HCT116 (cell line): ENCODE results near the gene FGF14. TPM values are rescaled to one million over a fixed set of nuclear protein-coding genes. Genes with fewer than 3 reads are reported as not detected.

Source experiments
- ATAC-seq: fragments of 200-7000 bp; cut with Tn5 transposase; 2 replicates; pipeline ENCODE4 v1.9.1; 2020; ENCODE audit warnings: mild to moderate bottlenecking, moderate library complexity
- BruUV-seq: library from RNA; stranded (reverse); fragments of 400-500 nt; replicated peaks from 2 replicates; lab custom pipeline; 2021; lab: Mats Ljungman, UMichigan
- CTCF ChIA-PET: fragments of 300-600 bp; sonication (Branson Sonifier 250); formaldehyde crosslinking; loops from one replicate; lab custom pipeline; 2021; ENCODE audit warnings: antibody characterized with exemption; lab: Charles Lee
- POLR2A ChIA-PET: fragments of 300-600, 350-600 bp; sonication (Branson Sonifier 250); formaldehyde crosslinking; loops from one replicate; lab custom pipeline; 2021; ENCODE audit warnings: antibody characterized with exemption; lab: Charles Lee
- RAD21 ChIA-PET, 2 experiments: fragments of 300-600 bp; sonication (Branson Sonifier 250); formaldehyde crosslinking; loops; one replicate each; lab custom pipeline; 2023; ENCODE audit warnings: low total read pairs in 2 of 2; ENCODE audit not compliant: uncharacterized antibody in 2 of 2, unreplicated experiment in 2 of 2, low non-redundant PET in 1 of 2; lab: Charles Lee
- DNase-seq: peaks from one replicate; pipeline ENCODE4 v3.0.0-alpha.2; 2010; ENCODE audit warnings: low read depth, low spot score
- H2AFZ ChIP-seq: fragments of 200-600 bp; shearing (Covaris generic), sonication (generic); 2 replicates; pipeline ENCODE4 v1.6.1; 2017; ENCODE audit warnings: low read depth, mixed run types, mixed read lengths, antibody characterized with exemption, low read length; ENCODE audit not compliant: poor library complexity, severe bottlenecking
- H3K27ac ChIP-seq: 2 replicates; pipeline ENCODE4 v1.5.1; 2012; ENCODE audit warnings: low read depth, low read length
- H3K27me3 ChIP-seq: fragments of 200-600 bp; sonication (generic); 2 replicates; pipeline ENCODE4 v1.6.1; 2016; ENCODE audit warnings: mixed run types, low read length, mixed read lengths; ENCODE audit not compliant: insufficient read depth
- H3K36me3 ChIP-seq, 2 experiments: fragments of 200-500 bp in 1 of 2; fragments of 200-600 bp in 1 of 2; sonication (Bioruptor generic) in 1 of 2; sonication (generic) in 1 of 2; 2 replicates each; pipeline versions ENCODE4 v1.5.1 to v1.6.1; 2014 to 2016; ENCODE audit warnings: low read length in 2 of 2, inconsistent platforms in 1 of 2, mixed read lengths in 1 of 2, mixed run types in 1 of 2; ENCODE audit not compliant: insufficient read depth in 2 of 2, control insufficient read depth in 1 of 2
- H3K4me1 ChIP-seq, 2 experiments: fragments of 200-600 bp in 1 of 2; sonication (generic) in 1 of 2; 2 replicates each; pipeline versions ENCODE4 v1.5.1 to v1.6.1; 2012 to 2017; ENCODE audit warnings: low read length in 2 of 2, inconsistent platforms in 1 of 2, mild to moderate bottlenecking in 1 of 2, mixed read lengths in 1 of 2, mixed run types in 1 of 2, moderate library complexity in 1 of 2; ENCODE audit not compliant: insufficient read depth in 2 of 2, control insufficient read depth in 1 of 2
- H3K4me2 ChIP-seq: fragments of 200-600 bp; sonication (generic); 2 replicates; pipeline ENCODE4 v1.6.1; 2017; ENCODE audit warnings: mixed run types, low read length, mixed read lengths
- H3K4me3 ChIP-seq, 2 experiments: fragments of 200-600 bp in 1 of 2; sonication (generic) in 1 of 2; replicated peaks in 1 of 2; 2 replicates each; pipeline ENCODE4 v1.5.1; 2011 to 2016; ENCODE audit warnings: low read length in 2 of 2, control low read depth in 1 of 2, low read depth in 1 of 2, mild to moderate bottlenecking in 1 of 2, mixed read lengths in 1 of 2, mixed run types in 1 of 2
- H3K79me2 ChIP-seq: fragments of 200-600 bp; sonication (generic); 2 replicates; pipeline ENCODE4 v1.6.1; 2017; ENCODE audit warnings: mild to moderate bottlenecking, mixed run types, low read length, moderate library complexity, mixed read lengths; ENCODE audit not compliant: insufficient read depth
- H3K9ac ChIP-seq: fragments of 200-600 bp; sonication (generic); 2 replicates; pipeline ENCODE4 v1.6.1; 2016; ENCODE audit warnings: low read length, mixed read lengths
- H3K9me2 ChIP-seq: fragments of 200-600 bp; sonication (generic), shearing (Covaris generic); 2 replicates; pipeline ENCODE4 v1.6.1; 2017; ENCODE audit warnings: mixed run types, mild to moderate bottlenecking, moderate library complexity; ENCODE audit not compliant: insufficient read depth
- H3K9me3 ChIP-seq, 2 experiments: fragments of 200-500 bp in 1 of 2; fragments of 200-600 bp in 1 of 2; sonication (Bioruptor generic) in 1 of 2; sonication (generic) in 1 of 2; 2 replicates each; pipeline ENCODE4 v1.6.1; 2014 to 2017; ENCODE audit warnings: low read length in 2 of 2, mixed read lengths in 2 of 2, inconsistent platforms in 1 of 2, low read depth in 1 of 2, mild to moderate bottlenecking in 1 of 2, mixed run types in 1 of 2, moderate library complexity in 1 of 2; ENCODE audit not compliant: control insufficient read depth in 1 of 2, insufficient read depth in 1 of 2
- H4K20me1 ChIP-seq: fragments of 200-600 bp; sonication (generic), shearing (Covaris generic); 2 replicates; pipeline ENCODE4 v1.6.1; 2017; ENCODE audit warnings: mixed run types, mild to moderate bottlenecking, moderate library complexity; ENCODE audit not compliant: insufficient read depth
- CBX3 ChIP-seq: IDR thresholded peaks from 2 replicates; pipeline ENCODE4 v1.6.1; 2012; ENCODE audit warnings: low read depth
- EGR1 ChIP-seq: IDR thresholded peaks from 2 replicates; pipeline ENCODE4 v1.6.1; 2012; ENCODE audit warnings: low read depth
- ELF1 ChIP-seq: IDR thresholded peaks from 2 replicates; pipeline ENCODE4 v1.6.1; 2012; ENCODE audit warnings: low read depth, borderline replicate concordance
- EZH2 ChIP-seq: fragments of 200-600 bp; sonication (generic); IDR thresholded peaks from 2 replicates; pipeline ENCODE4 v1.6.1; 2017; ENCODE audit warnings: antibody characterized with exemption, mixed run types
- JUND ChIP-seq: IDR thresholded peaks from 2 replicates; pipeline ENCODE4 v1.6.1; 2012
- POLR2A ChIP-seq: IDR thresholded peaks from 2 replicates; pipeline ENCODE4 v1.7.0; 2011; ENCODE audit warnings: borderline replicate concordance; ENCODE audit not compliant: insufficient read depth, insufficient read length; ENCODE audit errors: extremely low read depth
- POLR2AphosphoS5 ChIP-seq: IDR thresholded peaks from 2 replicates; pipeline ENCODE4 v1.6.1; 2011; ENCODE audit warnings: mild to moderate bottlenecking, low read depth, low read length, moderate library complexity
- YY1 ChIP-seq: IDR thresholded peaks from 2 replicates; pipeline ENCODE4 v1.6.1; 2011; ENCODE audit warnings: low read length, low read depth, moderate library complexity, mild to moderate bottlenecking; ENCODE audit not compliant: insufficient replicate concordance; ENCODE audit errors: extremely low read depth
- ZFX ChIP-seq: fragments of 450-650 bp; IDR thresholded peaks from 2 replicates; pipeline ENCODE4 v1.6.1; 2017
- ZNF274 ChIP-seq: fragments of 200-500 bp; sonication (Bioruptor generic); IDR thresholded peaks from 2 replicates; pipeline ENCODE4 v1.6.1; 2014; ENCODE audit warnings: mild to moderate bottlenecking, low read depth, low read length, inconsistent platforms
- intact Hi-C: fragments of 100-400 bp; cut with micrococcal nuclease; formaldehyde crosslinking; loops from 2 replicates; pipeline ENCODE4 v1.10.0; 2022
- total RNA-seq: library from RNA; stranded (reverse); gene quantifications from one replicate; pipeline ENCODE4 v1.2.1, GENCODE V29; 2021; ENCODE audit not compliant: unreplicated experiment
- TF ChIP-seq, protein P1 (sequence below): IDR thresholded peaks from 2 replicates; pipeline ENCODE4 v1.6.1; 2012
- TF ChIP-seq, protein P2 (sequence below): IDR thresholded peaks from 2 replicates; pipeline ENCODE4 v1.6.1; 2012; ENCODE audit warnings: low read depth

FGF14 gene
- total RNA-seq, 1 experiment from 2014 or later: not detected

DNA sequence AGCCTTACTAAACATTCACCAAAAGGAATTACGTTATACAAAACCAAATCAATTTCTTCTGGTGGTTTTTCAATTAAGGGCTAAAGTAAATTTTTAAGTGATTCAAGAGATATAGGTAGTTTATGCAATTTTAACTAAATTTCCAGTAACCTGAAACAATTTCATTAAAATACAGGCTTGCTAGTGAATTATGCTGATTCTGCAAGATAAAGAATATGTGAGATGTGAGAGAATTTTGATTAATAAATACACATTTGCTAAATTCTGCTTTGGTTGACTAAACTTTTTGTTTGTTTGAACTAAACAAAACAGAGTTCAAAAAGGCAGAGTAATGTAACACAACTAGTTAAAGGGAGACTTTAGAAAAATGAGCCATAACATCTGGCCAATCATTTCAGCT is 27.1 kb downstream of the FGF14 start:
- intact Hi-C loops: no loop called here
- no peaks in the 10 kb centered on the region for H3K36me3 ChIP-seq
- ChIA-PET RAD21 (no interaction called here), POLR2A (no interaction called here), CTCF (no interaction called here)
- no peak overlapping the region for H3K27ac ChIP-seq
- no peaks in the 10 kb centered on the region for H3K9me3 ChIP-seq
- ATAC-seq: no peak
- no peak overlapping the region for H3K9ac ChIP-seq
- H3K79me2 ChIP-seq: no peaks in the 10 kb centered on the region
- H3K4me1 ChIP-seq: no peaks in the 10 kb centered on the region
- H4K20me1 ChIP-seq: no peaks in the 10 kb centered on the region
- no peak for DNase-seq
- TF ChIP-seq POLR2AphosphoS5 (no peak), EGR1 (no peak), ZFX (no peak), CBX3 (no peak), EZH2 (no peak), POLR2A (no peak), YY1 (no peak), ZNF274 (no peak), JUND (no peak), ELF1 (no peak)
- TF ChIP-seq, protein P1, sequence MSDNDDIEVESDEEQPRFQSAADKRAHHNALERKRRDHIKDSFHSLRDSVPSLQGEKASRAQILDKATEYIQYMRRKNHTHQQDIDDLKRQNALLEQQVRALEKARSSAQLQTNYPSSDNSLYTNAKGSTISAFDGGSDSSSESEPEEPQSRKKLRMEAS: no peak
- BruUV-seq: no TSS peak
- H3K9me2 ChIP-seq: no peaks in the 10 kb centered on the region
- H3K4me2 ChIP-seq: no peak overlapping the region
- no peaks in the 10 kb centered on the region for H3K27me3 ChIP-seq
- no peak overlapping the region for H3K4me3 ChIP-seq
- H2AFZ ChIP-seq: no peak overlapping the region

DNA sequence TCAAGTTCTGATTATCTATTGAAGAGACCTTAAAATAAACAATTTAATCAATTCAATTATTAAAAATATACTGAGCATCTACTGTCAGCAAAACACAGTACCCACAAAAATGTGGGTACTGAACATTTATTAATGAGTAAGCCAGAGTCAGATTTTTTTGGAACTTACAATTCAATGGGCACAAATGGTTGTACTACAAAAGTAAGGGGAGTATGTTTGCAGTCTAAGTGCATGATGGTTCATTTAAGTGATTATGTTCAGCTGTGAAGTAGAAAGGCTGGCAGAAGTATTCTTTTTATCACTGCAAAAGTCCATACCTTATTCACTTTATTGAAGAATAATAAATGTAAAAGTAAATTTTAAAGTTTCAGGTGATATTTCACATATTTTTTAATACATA is 27.6 kb downstream of the FGF14 start:
- Histone ChIP-seq H3K9ac (no peak overlapping the region), H3K4me2 (no peak overlapping the region), H3K36me3 (no peaks in the 10 kb centered on the region), H4K20me1 (no peaks in the 10 kb centered on the region), H3K79me2 (no peaks in the 10 kb centered on the region), H3K27me3 (no peaks in the 10 kb centered on the region), H3K9me2 (no peaks in the 10 kb centered on the region), H3K27ac (no peak overlapping the region), H3K9me3 (no peaks in the 10 kb centered on the region), H3K4me3 (no peak overlapping the region), H2AFZ (no peak overlapping the region), H3K4me1 (no peaks in the 10 kb centered on the region)
- TF ChIP-seq, protein P2, sequence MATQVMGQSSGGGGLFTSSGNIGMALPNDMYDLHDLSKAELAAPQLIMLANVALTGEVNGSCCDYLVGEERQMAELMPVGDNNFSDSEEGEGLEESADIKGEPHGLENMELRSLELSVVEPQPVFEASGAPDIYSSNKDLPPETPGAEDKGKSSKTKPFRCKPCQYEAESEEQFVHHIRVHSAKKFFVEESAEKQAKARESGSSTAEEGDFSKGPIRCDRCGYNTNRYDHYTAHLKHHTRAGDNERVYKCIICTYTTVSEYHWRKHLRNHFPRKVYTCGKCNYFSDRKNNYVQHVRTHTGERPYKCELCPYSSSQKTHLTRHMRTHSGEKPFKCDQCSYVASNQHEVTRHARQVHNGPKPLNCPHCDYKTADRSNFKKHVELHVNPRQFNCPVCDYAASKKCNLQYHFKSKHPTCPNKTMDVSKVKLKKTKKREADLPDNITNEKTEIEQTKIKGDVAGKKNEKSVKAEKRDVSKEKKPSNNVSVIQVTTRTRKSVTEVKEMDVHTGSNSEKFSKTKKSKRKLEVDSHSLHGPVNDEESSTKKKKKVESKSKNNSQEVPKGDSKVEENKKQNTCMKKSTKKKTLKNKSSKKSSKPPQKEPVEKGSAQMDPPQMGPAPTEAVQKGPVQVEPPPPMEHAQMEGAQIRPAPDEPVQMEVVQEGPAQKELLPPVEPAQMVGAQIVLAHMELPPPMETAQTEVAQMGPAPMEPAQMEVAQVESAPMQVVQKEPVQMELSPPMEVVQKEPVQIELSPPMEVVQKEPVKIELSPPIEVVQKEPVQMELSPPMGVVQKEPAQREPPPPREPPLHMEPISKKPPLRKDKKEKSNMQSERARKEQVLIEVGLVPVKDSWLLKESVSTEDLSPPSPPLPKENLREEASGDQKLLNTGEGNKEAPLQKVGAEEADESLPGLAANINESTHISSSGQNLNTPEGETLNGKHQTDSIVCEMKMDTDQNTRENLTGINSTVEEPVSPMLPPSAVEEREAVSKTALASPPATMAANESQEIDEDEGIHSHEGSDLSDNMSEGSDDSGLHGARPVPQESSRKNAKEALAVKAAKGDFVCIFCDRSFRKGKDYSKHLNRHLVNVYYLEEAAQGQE: no peak
- RAD21 ChIA-PET: no interaction called here
- BruUV-seq: no TSS peak
- DNase-seq: no peak
- no peak for ATAC-seq
- CTCF ChIA-PET: no interaction called here
- intact Hi-C loops: no loop called here
- POLR2A ChIA-PET: no interaction called here
